Measurements from ENCODE around the gene MTMR11. TPM values are rescaled to one million over a fixed set of nuclear protein-coding genes. Genes with fewer than 3 reads are reported as not detected.

Gene MTMR11
- total and polyA plus RNA-seq, 9 of the 15 experiments (the other 6 are each of a cell fraction or from before 2014, with no cell fraction given): 0.09 to 1.6 (median 0.51) TPM

DNA sequence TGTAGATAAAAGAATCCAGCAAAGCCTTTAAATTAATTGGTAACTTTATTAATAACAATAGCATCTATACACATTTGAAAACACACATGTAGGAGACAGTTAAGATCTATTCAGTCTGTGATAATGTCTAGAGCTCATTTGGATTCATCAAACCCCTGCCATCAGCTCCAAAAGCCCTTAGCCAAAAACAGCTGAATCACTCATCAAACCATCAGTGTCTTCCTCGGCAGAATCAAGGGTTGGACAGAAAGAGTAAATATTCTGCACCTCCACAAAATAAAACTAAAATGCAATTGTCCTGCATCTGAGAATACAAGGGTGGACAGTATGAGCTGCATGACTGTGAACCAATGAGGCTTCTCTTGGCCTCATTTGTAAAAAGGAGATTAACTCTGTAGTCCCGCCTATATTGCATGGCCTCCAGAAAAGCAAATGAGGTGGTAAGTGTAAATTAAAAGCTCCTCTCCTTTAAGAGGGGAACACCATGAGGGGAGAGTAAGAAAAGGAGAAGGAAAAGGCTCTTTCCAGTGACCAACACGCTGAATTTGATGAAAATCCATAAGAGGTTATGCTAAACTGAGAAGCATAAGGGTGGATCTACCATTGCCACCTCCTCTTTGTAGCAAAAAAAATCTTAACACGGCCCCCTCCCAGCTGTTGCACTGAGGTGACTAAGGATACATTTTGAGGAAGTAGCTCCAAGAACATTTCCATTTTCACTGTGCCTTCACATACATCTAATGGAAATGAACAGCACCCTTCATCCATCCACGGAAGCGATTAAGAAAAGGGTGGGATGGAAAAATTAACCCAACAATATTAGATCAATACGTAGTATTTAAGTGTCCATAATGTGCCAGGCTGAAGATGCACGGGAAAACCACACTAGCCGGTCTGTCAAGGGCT is 52.0 kb downstream of the MTMR11 start (continued):
- TF ChIP-seq, protein P1, sequence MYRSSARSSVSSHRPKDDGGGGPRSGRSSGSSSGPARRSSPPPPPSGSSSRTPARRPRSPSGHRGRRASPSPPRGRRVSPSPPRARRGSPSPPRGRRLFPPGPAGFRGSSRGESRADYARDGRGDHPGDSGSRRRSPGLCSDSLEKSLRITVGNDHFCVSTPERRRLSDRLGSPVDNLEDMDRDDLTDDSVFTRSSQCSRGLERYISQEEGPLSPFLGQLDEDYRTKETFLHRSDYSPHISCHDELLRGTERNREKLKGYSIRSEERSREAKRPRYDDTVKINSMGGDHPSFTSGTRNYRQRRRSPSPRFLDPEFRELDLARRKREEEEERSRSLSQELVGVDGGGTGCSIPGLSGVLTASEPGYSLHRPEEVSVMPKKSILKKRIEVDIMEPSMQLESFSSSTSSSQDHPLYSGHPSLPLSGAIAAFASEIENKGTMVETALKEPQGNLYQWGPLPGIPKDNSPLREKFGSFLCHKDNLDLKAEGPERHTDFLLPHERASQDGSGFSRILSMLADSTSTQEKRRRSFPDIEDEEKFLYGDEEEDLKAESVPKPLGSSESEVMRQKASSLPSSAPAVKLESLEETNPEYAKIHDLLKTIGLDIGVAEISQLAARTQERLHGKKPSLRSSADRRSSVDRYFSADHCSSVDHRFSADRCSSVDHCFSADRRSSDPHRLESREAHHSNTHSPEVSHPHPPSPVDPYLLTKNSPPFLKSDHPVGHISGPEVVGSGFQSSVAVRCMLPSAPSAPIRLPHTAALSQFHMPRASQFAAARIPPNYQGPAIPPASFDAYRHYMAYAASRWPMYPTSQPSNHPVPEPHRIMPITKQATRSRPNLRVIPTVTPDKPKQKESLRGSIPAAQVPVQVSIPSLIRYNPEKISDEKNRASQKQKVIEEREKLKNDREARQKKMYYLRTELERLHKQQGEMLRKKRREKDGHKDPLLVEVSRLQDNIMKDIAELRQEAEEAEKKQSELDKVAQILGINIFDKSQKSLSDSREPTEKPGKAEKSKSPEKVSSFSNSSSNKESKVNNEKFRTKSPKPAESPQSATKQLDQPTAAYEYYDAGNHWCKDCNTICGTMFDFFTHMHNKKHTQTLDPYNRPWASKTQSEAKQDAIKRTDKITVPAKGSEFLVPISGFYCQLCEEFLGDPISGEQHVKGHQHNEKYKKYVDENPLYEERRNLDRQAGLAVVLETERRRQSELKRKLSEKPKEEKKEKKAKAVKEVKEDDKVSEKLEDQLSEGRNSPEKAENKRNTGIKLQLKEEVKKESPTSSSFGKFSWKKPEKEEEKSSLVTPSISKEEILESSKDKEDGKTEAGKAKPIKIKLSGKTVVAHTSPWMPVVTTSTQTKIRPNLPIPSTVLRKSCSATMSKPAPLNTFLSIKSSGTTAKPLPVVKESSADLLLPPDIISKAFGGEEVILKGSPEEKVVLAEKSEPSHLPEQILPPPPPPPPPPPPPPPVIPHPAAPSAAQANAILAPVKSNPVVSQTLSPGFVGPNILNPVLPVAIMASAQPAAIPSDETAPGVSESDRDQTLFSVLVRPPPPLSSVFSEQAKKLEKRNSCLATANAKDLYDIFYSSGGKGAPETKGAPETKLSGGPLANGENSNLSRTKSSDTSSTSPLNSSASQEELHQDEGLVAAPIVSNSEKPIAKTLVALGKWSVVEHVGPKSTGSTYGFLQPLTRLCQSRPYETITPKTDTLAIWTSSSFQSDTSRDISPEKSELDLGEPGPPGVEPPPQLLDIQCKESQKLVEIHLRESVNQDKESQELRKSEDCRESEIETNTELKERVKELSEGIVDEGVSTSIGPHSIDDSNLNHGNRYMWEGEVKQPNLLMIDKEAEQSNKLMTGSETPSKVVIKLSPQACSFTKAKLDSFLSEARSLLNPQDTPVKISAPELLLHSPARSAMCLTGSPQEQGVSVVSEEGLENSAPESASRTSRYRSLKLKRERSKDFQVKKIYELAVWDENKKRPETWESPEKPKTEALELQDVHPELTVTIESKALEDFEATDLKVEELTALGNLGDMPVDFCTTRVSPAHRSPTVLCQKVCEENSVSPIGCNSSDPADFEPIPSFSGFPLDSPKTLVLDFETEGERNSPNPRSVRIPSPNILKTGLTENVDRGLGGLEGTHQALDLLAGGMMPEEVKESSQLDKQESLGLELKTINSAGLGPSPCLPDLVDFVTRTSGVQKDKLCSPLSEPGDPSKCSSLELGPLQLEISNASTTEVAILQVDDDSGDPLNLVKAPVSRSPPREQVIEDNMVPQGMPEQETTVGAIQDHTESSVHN (IDR thresholded peaks at IDR 0.05; ENCODE audit: borderline replicate concordance in 1 of 2, low read depth in 1 of 2): 0 out of 4 replicates have a peak, but pooled peaks of 1 of the 2 experiments have one; percentile 64
- peak in 1 of 2 experiments; percentile 73; a peak in 1 of 4 replicates for TF ChIP-seq FOXK2 (conservative IDR thresholded peaks at IDR 0.05 in 1 of 2, IDR thresholded peaks at IDR 0.05 in 1 of 2; ENCODE audit: low read depth in 2 of 2)
- peak; percentile 8; the same call in 1 of the 2 replicates for TF ChIP-seq BACH1 (tag; IDR thresholded peaks at IDR 0.05)
- TF ChIP-seq, protein P2, sequence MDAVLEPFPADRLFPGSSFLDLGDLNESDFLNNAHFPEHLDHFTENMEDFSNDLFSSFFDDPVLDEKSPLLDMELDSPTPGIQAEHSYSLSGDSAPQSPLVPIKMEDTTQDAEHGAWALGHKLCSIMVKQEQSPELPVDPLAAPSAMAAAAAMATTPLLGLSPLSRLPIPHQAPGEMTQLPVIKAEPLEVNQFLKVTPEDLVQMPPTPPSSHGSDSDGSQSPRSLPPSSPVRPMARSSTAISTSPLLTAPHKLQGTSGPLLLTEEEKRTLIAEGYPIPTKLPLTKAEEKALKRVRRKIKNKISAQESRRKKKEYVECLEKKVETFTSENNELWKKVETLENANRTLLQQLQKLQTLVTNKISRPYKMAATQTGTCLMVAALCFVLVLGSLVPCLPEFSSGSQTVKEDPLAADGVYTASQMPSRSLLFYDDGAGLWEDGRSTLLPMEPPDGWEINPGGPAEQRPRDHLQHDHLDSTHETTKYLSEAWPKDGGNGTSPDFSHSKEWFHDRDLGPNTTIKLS (IDR thresholded peaks at IDR 0.05; ENCODE audit: borderline replicate concordance, low read depth): no peak
- no peak for TF ChIP-seq MYC (IDR thresholded peaks at IDR 0.05; ENCODE audit: low read depth, low read length)
- no peak for TF ChIP-seq MYC (CRISPR knock-in tag; IDR thresholded peaks at IDR 0.05; ENCODE audit: borderline replicate concordance, low read depth)
- TF ChIP-seq, protein P3, sequence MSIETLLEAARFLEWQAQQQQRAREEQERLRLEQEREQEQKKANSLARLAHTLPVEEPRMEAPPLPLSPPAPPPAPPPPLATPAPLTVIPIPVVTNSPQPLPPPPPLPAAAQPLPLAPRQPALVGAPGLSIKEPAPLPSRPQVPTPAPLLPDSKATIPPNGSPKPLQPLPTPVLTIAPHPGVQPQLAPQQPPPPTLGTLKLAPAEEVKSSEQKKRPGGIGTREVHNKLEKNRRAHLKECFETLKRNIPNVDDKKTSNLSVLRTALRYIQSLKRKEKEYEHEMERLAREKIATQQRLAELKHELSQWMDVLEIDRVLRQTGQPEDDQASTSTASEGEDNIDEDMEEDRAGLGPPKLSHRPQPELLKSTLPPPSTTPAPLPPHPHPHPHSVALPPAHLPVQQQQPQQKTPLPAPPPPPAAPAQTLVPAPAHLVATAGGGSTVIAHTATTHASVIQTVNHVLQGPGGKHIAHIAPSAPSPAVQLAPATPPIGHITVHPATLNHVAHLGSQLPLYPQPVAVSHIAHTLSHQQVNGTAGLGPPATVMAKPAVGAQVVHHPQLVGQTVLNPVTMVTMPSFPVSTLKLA (conservative IDR thresholded peaks at IDR 0.05): peak in 1 of 2 experiments; percentile 19; a peak in 1 of 4 replicates
- TF ChIP-seq ELF1 (tag; IDR thresholded peaks at IDR 0.05): peak; percentile 65; the same call in 1 of the 2 replicates
- TF ChIP-seq, protein P4, sequence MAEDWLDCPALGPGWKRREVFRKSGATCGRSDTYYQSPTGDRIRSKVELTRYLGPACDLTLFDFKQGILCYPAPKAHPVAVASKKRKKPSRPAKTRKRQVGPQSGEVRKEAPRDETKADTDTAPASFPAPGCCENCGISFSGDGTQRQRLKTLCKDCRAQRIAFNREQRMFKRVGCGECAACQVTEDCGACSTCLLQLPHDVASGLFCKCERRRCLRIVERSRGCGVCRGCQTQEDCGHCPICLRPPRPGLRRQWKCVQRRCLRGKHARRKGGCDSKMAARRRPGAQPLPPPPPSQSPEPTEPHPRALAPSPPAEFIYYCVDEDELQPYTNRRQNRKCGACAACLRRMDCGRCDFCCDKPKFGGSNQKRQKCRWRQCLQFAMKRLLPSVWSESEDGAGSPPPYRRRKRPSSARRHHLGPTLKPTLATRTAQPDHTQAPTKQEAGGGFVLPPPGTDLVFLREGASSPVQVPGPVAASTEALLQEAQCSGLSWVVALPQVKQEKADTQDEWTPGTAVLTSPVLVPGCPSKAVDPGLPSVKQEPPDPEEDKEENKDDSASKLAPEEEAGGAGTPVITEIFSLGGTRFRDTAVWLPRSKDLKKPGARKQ (CRISPR knock-in tag; IDR thresholded peaks at IDR 0.05): no peak
- TF ChIP-seq, protein P5, sequence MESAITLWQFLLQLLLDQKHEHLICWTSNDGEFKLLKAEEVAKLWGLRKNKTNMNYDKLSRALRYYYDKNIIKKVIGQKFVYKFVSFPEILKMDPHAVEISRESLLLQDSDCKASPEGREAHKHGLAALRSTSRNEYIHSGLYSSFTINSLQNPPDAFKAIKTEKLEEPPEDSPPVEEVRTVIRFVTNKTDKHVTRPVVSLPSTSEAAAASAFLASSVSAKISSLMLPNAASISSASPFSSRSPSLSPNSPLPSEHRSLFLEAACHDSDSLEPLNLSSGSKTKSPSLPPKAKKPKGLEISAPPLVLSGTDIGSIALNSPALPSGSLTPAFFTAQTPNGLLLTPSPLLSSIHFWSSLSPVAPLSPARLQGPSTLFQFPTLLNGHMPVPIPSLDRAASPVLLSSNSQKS (CRISPR knock-in tag; IDR thresholded peaks at IDR 0.05): no peak

Data from K562 (cell line).